Measurements from ENCODE around the gene CDH5.

- TF ChIP-seq CTCF (IDR thresholded peaks at IDR 0.05) (no peak), POLR2A (IDR thresholded peaks at IDR 0.05) (no peak)
Observed at GRCh38 chr16:66403531-66404145, 37.1 kb downstream of the CDH5 start.

Data from Peyer's patch (tissue), 4 donors.